Hindlimb muscle (tissue), 1 donor: ENCODE data around the gene GPX3. TPM values are rescaled to one million over a fixed set of nuclear protein-coding genes. Genes with fewer than 3 reads are reported as not detected.

Experiments
- DNase-seq: peaks from one replicate; pipeline ENCODE4 v3.0.0-alpha.2; 2013
- polyA plus RNA-seq: library from polyadenylated mRNA; unstranded; fragments of 120-200 nt; gene quantifications from one replicate; pipeline ENCODE4 v1.2.1, GENCODE V29; 2013; ENCODE audit not compliant: insufficient read length

The GPX3 gene
- polyA plus RNA-seq, 1 donor = 64.9 TPM

DNA sequence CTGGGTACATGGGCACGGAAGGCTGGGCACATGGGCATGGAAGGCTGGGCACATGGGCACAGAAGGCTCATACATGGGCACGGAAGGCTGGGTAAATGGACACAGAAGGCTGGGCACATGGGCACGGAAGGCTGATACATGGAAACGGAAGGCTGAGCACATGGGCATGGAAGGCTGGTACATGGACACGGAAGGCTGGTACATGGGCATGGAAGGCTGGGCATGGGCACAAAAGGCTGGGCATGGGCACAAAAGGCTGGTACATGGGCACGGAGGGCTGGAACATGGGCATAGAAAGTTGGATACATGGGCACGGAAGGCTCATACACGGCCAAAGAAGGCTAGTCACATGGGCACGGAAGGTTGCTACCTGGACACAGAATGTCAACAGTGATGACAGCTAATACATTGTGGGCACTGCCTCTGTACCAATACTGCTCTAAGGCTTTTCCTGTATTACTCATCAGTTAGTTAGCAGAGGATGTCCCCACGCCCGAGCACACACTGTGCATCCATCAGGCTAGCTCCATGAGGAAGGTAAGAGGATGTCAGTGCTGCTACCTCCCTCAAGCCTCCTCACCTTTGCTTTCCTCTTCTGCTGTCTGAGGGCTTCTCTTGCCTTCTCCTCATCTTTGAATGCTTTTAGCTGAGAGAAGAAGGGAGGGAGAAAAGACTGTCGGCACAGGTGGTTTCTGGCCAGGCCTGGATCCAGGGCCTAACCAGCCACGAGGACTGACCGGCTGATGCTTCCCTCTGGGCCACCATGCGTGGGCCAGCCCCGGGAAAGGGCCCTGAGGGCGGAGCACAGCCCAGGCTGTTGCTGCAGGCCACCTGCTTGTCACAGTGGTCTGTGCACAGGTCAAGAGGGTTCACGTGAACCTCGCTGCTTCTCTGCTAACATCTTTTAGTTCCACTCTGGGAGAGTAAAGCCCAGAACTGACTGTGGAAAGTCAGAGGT lies 14.3 kb downstream of the GPX3 start:
- no peak for DNase-seq

DNA sequence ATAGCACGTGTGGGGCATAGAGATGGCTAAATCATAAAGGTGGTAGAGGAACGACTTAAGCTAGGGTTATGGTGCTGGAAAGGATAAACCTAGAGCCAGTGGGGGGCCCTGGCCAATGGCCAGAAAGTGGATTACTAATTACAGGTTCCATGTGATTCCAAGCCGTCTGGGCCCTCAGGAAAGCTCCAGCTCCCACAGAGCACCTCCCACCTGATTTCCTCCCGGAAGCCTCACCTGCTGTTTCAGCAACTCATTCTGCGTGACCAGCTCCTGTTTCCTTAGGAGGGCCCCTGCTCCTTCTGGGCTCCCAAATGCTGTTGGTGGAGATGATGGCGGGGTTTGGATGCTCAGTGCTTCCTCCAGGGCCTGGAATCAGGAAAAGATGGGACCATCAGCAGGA lies 16.2 kb downstream of the GPX3 start:
- no peak for DNase-seq

- peak; percentile 54 for DNase-seq
Observed at GRCh38 chr5:151037561-151038411, 17.4 kb downstream of the GPX3 start.

DNA sequence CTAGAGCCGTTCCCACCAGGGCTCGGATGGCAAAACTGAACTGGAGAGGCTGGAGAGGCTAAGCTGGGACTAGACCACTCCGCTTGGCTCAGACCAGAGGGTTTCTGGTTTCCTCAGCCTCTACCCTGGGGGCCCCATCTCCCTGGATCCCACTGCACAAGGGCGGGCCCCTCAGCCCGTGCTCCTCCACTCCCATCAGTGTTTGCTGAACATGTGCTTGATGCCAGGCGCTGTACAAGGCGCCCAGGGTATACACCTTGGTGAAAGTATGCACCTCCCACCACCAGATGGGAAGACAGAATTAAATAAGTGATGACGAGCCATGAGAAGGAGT lies 18.0 kb downstream of the GPX3 start:
- no peak for DNase-seq

- no peak for DNase-seq
Observed at GRCh38 chr5:151038801-151039238, 18.4 kb downstream of the GPX3 start.

DNA sequence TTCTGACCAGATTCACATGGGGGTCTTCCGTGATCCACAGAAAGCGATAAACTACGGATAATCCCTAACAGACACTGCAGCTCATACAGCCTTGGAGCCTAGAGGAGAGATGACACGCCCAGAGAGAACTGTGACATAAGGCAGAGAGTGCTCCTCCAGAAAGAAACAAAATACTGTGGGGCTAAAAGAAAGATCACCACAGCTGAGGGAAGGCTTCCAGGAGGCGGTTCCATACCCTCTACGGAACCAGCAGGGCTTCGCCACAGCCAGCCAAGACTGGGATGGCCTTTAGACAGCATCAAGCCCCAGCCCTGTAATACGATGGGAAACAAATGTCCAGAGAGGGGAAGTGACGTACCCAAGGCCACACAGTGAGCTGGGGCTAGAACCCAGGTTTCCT lies 19.3 kb downstream of the GPX3 start:
- no peak for DNase-seq

- no peak for DNase-seq
Observed at GRCh38 chr5:151040211-151040747, 19.9 kb downstream of the GPX3 start.

DNA sequence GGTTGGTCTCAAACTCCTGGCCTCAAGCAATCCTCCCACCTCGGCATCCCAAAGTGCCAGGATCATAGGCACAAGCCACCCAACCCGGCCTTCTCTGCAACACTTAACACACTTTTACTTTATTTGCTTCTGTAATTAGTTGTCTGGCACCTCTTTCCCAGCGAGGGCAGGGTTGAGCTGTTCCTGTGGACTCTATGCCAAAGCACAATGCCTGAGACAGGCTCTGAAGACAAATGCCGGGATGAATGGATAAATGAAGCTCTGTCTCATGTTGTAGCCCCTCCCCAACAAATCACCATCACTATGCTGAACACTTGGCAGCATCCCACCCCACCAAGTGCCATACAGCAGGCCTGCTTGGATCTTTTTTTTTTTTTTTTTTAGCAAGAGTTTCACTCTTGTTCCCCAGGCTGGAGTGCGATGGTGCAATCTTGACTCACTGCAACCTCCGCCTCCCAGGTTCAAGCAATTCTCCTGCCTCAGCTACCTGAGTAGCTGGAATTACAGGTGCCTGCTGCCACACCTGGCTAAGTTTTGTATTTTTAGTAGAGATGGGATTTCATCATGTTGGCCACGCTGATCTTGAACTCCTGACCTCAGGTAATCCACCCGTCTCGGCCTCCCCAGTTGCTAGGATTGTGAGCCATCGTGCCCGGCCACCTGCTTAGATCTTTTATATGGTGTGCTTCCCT lies 21.3 kb downstream of the GPX3 start:
- no peak for DNase-seq

DNA sequence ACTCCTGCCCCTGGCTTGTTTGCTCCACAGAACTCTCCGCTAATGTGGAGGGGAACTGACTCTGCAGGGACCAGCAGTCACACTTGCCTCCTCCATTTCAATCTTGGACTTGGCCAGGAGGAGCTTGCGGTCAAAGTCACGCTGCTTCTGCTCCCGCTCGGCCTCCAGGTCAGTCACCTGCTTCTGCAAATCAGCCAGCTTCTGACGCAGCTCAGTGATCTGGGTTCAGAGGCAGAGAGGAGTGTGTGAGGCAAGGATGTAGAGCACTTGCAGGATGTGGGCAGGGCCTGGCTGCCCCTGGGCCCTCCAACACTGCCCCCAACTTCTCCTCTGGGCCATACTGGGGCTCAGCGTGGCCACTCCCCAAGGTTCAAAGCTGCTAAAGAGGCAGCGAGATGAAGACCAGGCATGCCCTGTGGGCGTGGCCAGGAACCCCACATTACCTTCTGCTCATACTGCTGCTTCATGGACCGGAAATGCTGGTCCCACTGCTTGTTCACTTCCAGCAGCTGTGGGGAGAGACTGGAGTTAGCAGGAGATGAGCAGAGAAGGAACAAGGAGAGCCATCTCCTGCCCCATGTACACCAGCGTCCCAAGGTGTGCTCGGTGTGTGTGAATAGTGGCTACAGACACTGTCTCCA lies 22.2 kb downstream of the GPX3 start:
- DNase-seq = no peak

DNA sequence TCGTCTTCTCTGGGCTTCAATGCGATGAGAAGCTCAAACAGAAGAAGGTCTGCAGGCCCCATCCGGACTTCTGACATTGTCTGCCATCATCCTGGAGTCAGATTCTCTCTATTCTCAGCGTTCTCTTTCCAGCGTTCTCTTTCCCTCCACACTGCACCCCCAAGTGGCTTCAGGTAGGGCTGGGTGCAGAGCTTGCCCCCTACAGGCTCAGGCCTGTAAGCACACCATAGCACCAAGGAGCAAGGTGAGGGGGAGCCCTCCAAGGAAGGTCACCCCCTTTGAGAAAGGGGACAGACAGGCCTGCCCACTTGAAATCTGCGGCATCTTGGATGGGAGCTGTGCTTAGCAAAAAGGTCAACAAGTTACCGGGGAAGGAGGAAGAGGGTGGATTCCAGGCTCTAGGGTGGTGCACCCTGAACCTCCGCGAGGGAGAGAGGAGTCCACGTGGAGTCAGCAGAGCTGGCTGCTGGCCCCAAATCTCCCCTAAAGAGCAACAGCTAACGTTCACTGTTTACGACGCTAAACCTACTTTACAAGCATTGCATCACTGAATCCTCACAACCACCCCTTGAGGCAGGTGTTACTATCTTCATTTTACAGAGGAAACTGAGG lies 27.5 kb downstream of the GPX3 start:
- no peak for DNase-seq

GRCh38 chr5:151048526-151048925 lies 28.1 kb downstream of the GPX3 start:
- DNase-seq = no peak

- DNase-seq = peak; percentile 78
Observed at GRCh38 chr5:151051066-151051930, 30.9 kb downstream of the GPX3 start.

DNA sequence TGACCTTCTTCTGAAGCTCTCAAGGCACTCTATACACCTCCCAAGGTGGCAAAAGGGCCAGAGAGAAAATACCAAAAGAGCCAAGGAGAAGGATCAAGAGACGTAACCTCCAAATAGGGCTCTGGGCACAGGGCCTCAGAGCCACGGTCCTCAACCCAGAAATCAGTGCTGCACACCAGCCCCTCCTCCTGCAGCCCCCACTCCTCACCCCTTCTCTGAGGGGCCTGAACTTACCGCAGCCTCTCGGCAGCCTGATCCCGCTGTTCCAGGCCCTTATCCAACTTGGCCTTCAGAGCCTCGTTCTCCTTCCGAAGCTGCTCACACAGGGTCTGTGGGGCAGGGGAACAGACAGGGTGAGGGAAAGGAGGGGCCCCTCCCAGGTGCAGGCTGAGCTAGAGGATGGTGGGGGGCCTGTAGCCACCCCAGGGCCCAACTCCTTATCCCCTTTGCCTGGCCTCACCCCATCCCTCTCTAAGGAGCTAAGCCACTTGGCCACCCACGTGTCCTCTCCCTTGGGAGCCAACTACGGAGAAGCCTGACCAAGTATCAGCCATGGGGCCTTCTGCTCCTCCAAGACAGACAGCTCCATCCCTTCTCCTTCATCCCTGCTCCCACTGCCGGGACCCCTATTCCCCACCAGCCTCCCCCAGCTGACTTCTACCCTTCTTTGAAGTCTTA lies 31.7 kb downstream of the GPX3 start:
- no peak for DNase-seq

GRCh38 chr5:151052836-151053235 lies 32.4 kb downstream of the GPX3 start:
- no peak for DNase-seq

DNA sequence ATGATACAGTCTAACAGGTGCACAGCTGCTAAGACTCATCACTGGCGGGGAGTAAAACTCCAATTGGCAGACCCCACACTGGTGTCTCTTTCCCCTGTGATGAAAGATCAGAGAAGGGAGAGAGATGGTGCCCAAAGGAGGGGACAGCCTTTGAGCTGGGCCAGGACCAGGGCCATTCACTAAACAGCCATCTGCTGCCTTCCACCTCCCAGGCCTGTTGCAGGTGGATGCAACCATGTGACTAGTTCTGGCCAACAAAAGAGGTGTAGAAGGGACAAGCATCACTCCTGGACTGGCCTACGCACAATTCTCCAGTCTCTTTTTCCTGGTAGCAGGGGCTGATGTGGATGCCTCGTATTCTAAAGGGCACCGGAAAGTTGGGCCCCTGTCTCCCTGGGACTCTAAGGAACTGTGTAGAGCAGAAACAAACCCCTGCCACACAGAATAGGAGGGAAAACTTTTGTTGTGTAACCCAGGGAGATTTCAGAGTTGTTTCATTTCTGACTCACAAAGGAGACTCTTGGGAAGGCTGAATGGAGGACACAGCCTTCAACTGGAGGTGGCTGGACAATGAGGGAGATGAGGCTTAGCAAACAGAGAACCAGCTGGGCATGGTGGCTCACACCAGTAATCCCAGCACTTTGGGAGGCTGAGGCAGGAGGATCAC lies 33.5 kb downstream of the GPX3 start:
- DNase-seq = no peak

GRCh38 chr5:151054709-151055108 lies 34.3 kb downstream of the GPX3 start:
- DNase-seq = no peak

- no peak for DNase-seq
Observed at GRCh38 chr5:151055336-151055735, 34.9 kb downstream of the GPX3 start.

DNA sequence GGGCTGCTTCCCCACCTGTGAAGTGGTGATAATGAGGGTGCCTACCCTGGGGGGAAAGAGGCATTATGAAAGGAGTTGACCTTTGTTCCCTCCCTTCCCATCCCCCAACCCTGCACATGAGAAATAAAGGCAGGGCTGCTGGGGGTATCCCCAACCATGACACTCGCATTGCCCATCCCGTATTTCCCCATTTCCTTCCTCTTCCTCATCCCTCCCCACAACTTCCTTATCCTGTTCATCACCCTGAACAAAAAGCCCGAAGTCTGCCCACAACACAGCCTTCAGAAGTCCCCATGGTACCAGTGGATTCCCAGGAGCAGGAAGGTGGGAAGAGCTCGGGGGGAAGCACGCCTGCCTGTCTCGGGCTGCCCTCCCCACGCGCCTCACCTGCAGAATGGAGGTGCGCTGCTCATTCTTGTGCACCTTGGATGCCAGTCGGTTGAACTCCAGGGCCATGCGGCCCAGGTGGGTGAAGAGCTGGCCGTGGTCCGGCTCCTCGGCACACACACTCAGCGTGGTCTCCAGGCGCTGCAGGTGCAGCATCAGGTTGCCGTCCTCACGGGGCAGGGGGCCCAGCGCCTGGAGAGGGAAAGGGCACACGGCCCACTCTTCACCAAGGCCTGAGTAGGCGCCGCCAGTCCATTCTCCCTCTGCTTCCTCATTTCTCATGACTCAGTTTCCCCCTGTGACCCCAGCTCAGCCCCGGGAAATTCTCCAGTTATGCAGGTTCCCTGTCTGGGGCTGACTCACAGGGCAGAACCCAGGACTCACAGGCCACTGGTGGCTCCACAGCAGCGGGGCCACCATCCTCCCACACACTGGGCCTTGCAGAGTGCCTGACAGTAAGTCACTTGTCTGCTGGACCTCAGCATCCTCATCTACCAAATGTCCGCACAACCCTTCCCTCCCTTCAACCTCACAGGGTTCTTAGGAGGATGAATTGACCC lies 36.3 kb downstream of the GPX3 start:
- DNase-seq = no peak
